Measurements from ENCODE around the gene SH3BP2. TPM values are rescaled to one million over a fixed set of nuclear protein-coding genes. Genes with fewer than 3 reads are reported as not detected.

The SH3BP2 gene
- polyA plus RNA-seq, 1 donor (not counting 4 experiments of a cell fraction or from before 2014, with no cell fraction given): 11.2 TPM

- TF ChIP-seq CTCF (optimal IDR thresholded peaks at IDR 0.05 in 1 of 3, IDR thresholded peaks at IDR 0.05 in 1 of 3, conservative IDR thresholded peaks at IDR 0.05 in 1 of 3; ENCODE audit: extremely low read depth in 1 of 3, insufficient read depth in 2 of 3, low read length in 3 of 3) (no peak), EZH2 (IDR thresholded peaks at IDR 0.05; ENCODE audit: low read length) (no peak)
- Histone ChIP-seq H2AFZ (ENCODE audit: control insufficient read depth, low read length) (no peak overlapping the region), H3K4me2 (ENCODE audit: control insufficient read depth, extremely low read depth, insufficient read depth, low read depth, low read length) (no peak overlapping the region), H3K27me3 (ENCODE audit: control insufficient read depth, extremely low read depth, insufficient read depth, low read length) (no peaks in the 10 kb centered on the region), H3K9me1 (ENCODE audit: control insufficient read depth, extremely low read depth, insufficient read depth, low read length) (no peaks in the 10 kb centered on the region), H3K27ac (ENCODE audit: control insufficient read depth, insufficient read depth, low read length) (no peak overlapping the region), H3K4me3 (ENCODE audit: control insufficient read depth in 2 of 3, extremely low read depth in 1 of 3, insufficient read depth in 2 of 3, low read depth in 1 of 3, low read length in 3 of 3) (no peak overlapping the region), H3K9me3 (ENCODE audit: control insufficient read depth, low read depth, low read length) (no peaks in the 10 kb centered on the region), H3K4me1 (ENCODE audit: control insufficient read depth, extremely low read depth, insufficient read depth, low read length) (peaks cover 4% of the 10 kb centered on the region), H4K20me1 (ENCODE audit: control insufficient read depth, extremely low read depth, insufficient read depth, low read length) (no peaks in the 10 kb centered on the region), H3K79me2 (ENCODE audit: control insufficient read depth, insufficient read depth, low read length) (no peaks in the 10 kb centered on the region), H3K9ac (ENCODE audit: control insufficient read depth, extremely low read depth, insufficient read depth, low read length) (no peak overlapping the region), H3K36me3 (ENCODE audit: control insufficient read depth in 2 of 2, extremely low read depth in 1 of 2, insufficient read depth in 2 of 2, low read length in 2 of 2) (peaks cover 0 to 19% of the 10 kb centered on the region in 2 experiments)
- FAIRE-seq (no peak), DNase-seq (ENCODE audit: low read depth, low spot score) (no peak)
- dilution Hi-C loops (cut with MboI; ENCODE audit: extremely low pct_ligation_motif_present, low sequenced_read_pairs): no loop called here
Observed at GRCh38 chr4:2835978-2836377, 43.1 kb downstream of the SH3BP2 start.

GRCh38 chr4:2836391-2836859 is 43.5 kb downstream of the SH3BP2 start:
- Histone ChIP-seq H2AFZ (ENCODE audit: control insufficient read depth, low read length) (no peak overlapping the region), H3K27me3 (ENCODE audit: control insufficient read depth, extremely low read depth, insufficient read depth, low read length) (no peaks in the 10 kb centered on the region), H3K9me1 (ENCODE audit: control insufficient read depth, extremely low read depth, insufficient read depth, low read length) (no peaks in the 10 kb centered on the region), H3K27ac (ENCODE audit: control insufficient read depth, insufficient read depth, low read length) (no peak overlapping the region), H3K36me3 (ENCODE audit: control insufficient read depth in 2 of 2, extremely low read depth in 1 of 2, insufficient read depth in 2 of 2, low read length in 2 of 2) (peaks cover 0 to 19% of the 10 kb centered on the region in 2 experiments), H4K20me1 (ENCODE audit: control insufficient read depth, extremely low read depth, insufficient read depth, low read length) (no peaks in the 10 kb centered on the region), H3K79me2 (ENCODE audit: control insufficient read depth, insufficient read depth, low read length) (no peaks in the 10 kb centered on the region), H3K4me2 (ENCODE audit: control insufficient read depth, extremely low read depth, insufficient read depth, low read depth, low read length) (no peak overlapping the region), H3K9ac (ENCODE audit: control insufficient read depth, extremely low read depth, insufficient read depth, low read length) (no peak overlapping the region), H3K9me3 (ENCODE audit: control insufficient read depth, low read depth, low read length) (no peaks in the 10 kb centered on the region), H3K4me1 (ENCODE audit: control insufficient read depth, extremely low read depth, insufficient read depth, low read length) (peaks cover 4% of the 10 kb centered on the region), H3K4me3 (ENCODE audit: control insufficient read depth in 2 of 3, extremely low read depth in 1 of 3, insufficient read depth in 2 of 3, low read depth in 1 of 3, low read length in 3 of 3) (no peak overlapping the region)
- FAIRE-seq (no peak), DNase-seq (ENCODE audit: low read depth, low spot score) (no peak)
- TF ChIP-seq EZH2 (IDR thresholded peaks at IDR 0.05; ENCODE audit: low read length) (no peak), CTCF (optimal IDR thresholded peaks at IDR 0.05 in 1 of 3, IDR thresholded peaks at IDR 0.05 in 1 of 3, conservative IDR thresholded peaks at IDR 0.05 in 1 of 3; ENCODE audit: extremely low read depth in 1 of 3, insufficient read depth in 2 of 3, low read length in 3 of 3) (no peak)
- dilution Hi-C loops (cut with MboI; ENCODE audit: extremely low pct_ligation_motif_present, low sequenced_read_pairs): no loop called here

Data from keratinocyte (primary cell).